Activated CD4-positive, alpha-beta T cell treated with anti-CD3 and anti-CD28 coated beads, Interleukin-2, amount 10 ng/mL, durations not matched to agents 24 days and 14 days (primary cell): Measurements from ENCODE around the gene TMED8. TPM values are rescaled to one million over a fixed set of nuclear protein-coding genes. Genes with fewer than 3 reads are reported as not detected.

Experiments used
- DNase-seq: peaks from one replicate; pipeline ENCODE4 v3.0.0; 2022
- H3K27ac Mint-ChIP-seq: one replicate; pipeline ENCODE4 v1.8.0; 2022; ENCODE audit warnings: mild to moderate bottlenecking, mixed read lengths
- H3K27me3 Mint-ChIP-seq: one replicate; pipeline ENCODE4 v1.8.0; 2022; ENCODE audit warnings: mixed read lengths
- H3K36me3 Mint-ChIP-seq: one replicate; pipeline ENCODE4 v1.8.0; 2022; ENCODE audit warnings: low read depth, mild to moderate bottlenecking, mixed read lengths
- H3K4me1 Mint-ChIP-seq: one replicate; pipeline ENCODE4 v1.8.0; 2021; ENCODE audit warnings: mixed read lengths
- H3K4me3 Mint-ChIP-seq: one replicate; pipeline ENCODE4 v1.8.0; 2022; ENCODE audit warnings: mild to moderate bottlenecking, moderate library complexity, mixed read lengths
- H3K9me3 Mint-ChIP-seq: one replicate; pipeline ENCODE4 v1.8.0; 2021; ENCODE audit warnings: mixed read lengths
- intact Hi-C: fragments of 100-400 bp; cut with micrococcal nuclease; formaldehyde crosslinking; loops from one replicate; pipeline ENCODE4 v1.15.1; 2023
- total RNA-seq: library from RNA; stranded (reverse); gene quantifications from 2 replicates; pipeline ENCODE4 v1.2.3, GENCODE V29; 2022

The TMED8 gene
- total RNA-seq, 1 donor from 2014 or later: 31.1 TPM

GRCh38 chr14:77311217-77311616 is 65.7 kb downstream of the TMED8 start:
- Mint-ChIP-seq H3K9me3 (no peaks in the 10 kb centered on the region), H3K4me1 (peaks cover 6% of the 10 kb centered on the region), H3K27ac (no peak overlapping the region), H3K4me3 (no peak overlapping the region), H3K36me3 (no peaks in the 10 kb centered on the region), H3K27me3 (no peaks in the 10 kb centered on the region)
- intact Hi-C loops: no loop called here
- no peak for DNase-seq

GRCh38 chr14:77310026-77310425 is 66.9 kb downstream of the TMED8 start:
- intact Hi-C loops: no loop called here
- H3K36me3 Mint-ChIP-seq: no peaks in the 10 kb centered on the region
- DNase-seq: no peak

GRCh38 chr14:77309131-77309530 is 67.8 kb downstream of the TMED8 start:
- DNase-seq: no peak
- H3K36me3 Mint-ChIP-seq: peaks cover 2% of the 10 kb centered on the region
- no peaks in the 10 kb centered on the region for H3K27me3 Mint-ChIP-seq
- no peak overlapping the region for H3K4me3 Mint-ChIP-seq
- H3K4me1 Mint-ChIP-seq: peaks cover 15% of the 10 kb centered on the region
- intact Hi-C loops: no loop called here
- H3K9me3 Mint-ChIP-seq: no peaks in the 10 kb centered on the region
- H3K27ac Mint-ChIP-seq: no peak overlapping the region

More at GRCh38 chr14:77310026-77310425, 66.9 kb downstream of the TMED8 start:
- Mint-ChIP-seq H3K9me3 (no peaks in the 10 kb centered on the region), H3K27me3 (no peaks in the 10 kb centered on the region), H3K4me3 (no peak overlapping the region), H3K4me1 (peaks cover 9% of the 10 kb centered on the region), H3K27ac (no peak overlapping the region)

GRCh38 chr14:77306851-77307496 is 69.9 kb downstream of the TMED8 start:
- intact Hi-C loops: no loop called here
- no peaks in the 10 kb centered on the region for H3K27me3 Mint-ChIP-seq
- peaks cover 2% of the 10 kb centered on the region for H3K36me3 Mint-ChIP-seq
- DNase-seq: no peak
- no peaks in the 10 kb centered on the region for H3K9me3 Mint-ChIP-seq
- H3K4me1 Mint-ChIP-seq: peaks cover 29% of the 10 kb centered on the region
- no peak overlapping the region for H3K27ac Mint-ChIP-seq
- no peak overlapping the region for H3K4me3 Mint-ChIP-seq

GRCh38 chr14:77306416-77306815 is 70.5 kb downstream of the TMED8 start:
- no peaks in the 10 kb centered on the region for H3K27me3 Mint-ChIP-seq
- no peaks in the 10 kb centered on the region for H3K9me3 Mint-ChIP-seq
- no peak for DNase-seq
- intact Hi-C loops: no loop called here
- no peak overlapping the region for H3K4me3 Mint-ChIP-seq
- no peak overlapping the region for H3K27ac Mint-ChIP-seq
- peaks cover 2% of the 10 kb centered on the region for H3K36me3 Mint-ChIP-seq
- peaks cover 29% of the 10 kb centered on the region for H3K4me1 Mint-ChIP-seq

GRCh38 chr14:77305696-77306095 is 71.2 kb downstream of the TMED8 start:
- no peak for DNase-seq
- intact Hi-C loops: no loop called here
- H3K4me1 Mint-ChIP-seq: peaks cover 29% of the 10 kb centered on the region
- no peaks in the 10 kb centered on the region for H3K9me3 Mint-ChIP-seq
- H3K4me3 Mint-ChIP-seq: no peak overlapping the region
- H3K27me3 Mint-ChIP-seq: no peaks in the 10 kb centered on the region
- H3K36me3 Mint-ChIP-seq: peaks cover 2% of the 10 kb centered on the region
- no peak overlapping the region for H3K27ac Mint-ChIP-seq

- peak; percentile 78 for DNase-seq
- H3K36me3 Mint-ChIP-seq: peaks cover 2% of the 10 kb centered on the region
- H3K4me3 Mint-ChIP-seq: peak overlapping the region; percentile 51
- H3K27ac Mint-ChIP-seq: peak overlapping the region; percentile 91
- no peaks in the 10 kb centered on the region for H3K9me3 Mint-ChIP-seq
- intact Hi-C loops: loop anchor here (1.0 to 5.0 kb wide), 9 partner anchors 13 to 404 kb away; partner anchors contain the start of genes AHSA1, ALKBH1, CIPC and GSTZ1
- H3K4me1 Mint-ChIP-seq: peaks cover 29% of the 10 kb centered on the region
- no peaks in the 10 kb centered on the region for H3K27me3 Mint-ChIP-seq
Observed at GRCh38 chr14:77303417-77304156, 73.3 kb downstream of the TMED8 start.

GRCh38 chr14:77302926-77303325 is 74.0 kb downstream of the TMED8 start:
- peak overlapping the region; percentile 91 for H3K27ac Mint-ChIP-seq
- H3K4me1 Mint-ChIP-seq: peaks cover 29% of the 10 kb centered on the region
- peak; percentile 81 for DNase-seq
- intact Hi-C loops: loop anchor here (1.0 to 5.0 kb wide), 9 partner anchors 13 to 404 kb away; partner anchors contain the start of genes AHSA1, ALKBH1, CIPC and GSTZ1
- peak overlapping the region; percentile 51 for H3K4me3 Mint-ChIP-seq
- no peaks in the 10 kb centered on the region for H3K27me3 Mint-ChIP-seq
- H3K9me3 Mint-ChIP-seq: no peaks in the 10 kb centered on the region
- H3K36me3 Mint-ChIP-seq: peaks cover 2% of the 10 kb centered on the region

GRCh38 chr14:77301103-77301502 is 75.8 kb downstream of the TMED8 start:
- Mint-ChIP-seq H3K4me1 (peaks cover 22% of the 10 kb centered on the region), H3K27ac (no peak overlapping the region), H3K9me3 (no peaks in the 10 kb centered on the region), H3K36me3 (peaks cover 2% of the 10 kb centered on the region), H3K27me3 (no peaks in the 10 kb centered on the region), H3K4me3 (no peak overlapping the region)
- intact Hi-C loops: loop anchor here (2.0 to 5.0 kb wide), 3 partner anchors 204 to 406 kb away; partner anchors contain the start of genes ALKBH1, CIPC and SLIRP
- DNase-seq: peak; percentile 88

- intact Hi-C loops: loop anchor here (2.0 to 5.0 kb wide), 3 partner anchors 202 to 408 kb away; partner anchors contain the start of genes ALKBH1, CIPC and SLIRP
- Mint-ChIP-seq H3K4me3 (no peak overlapping the region), H3K9me3 (no peaks in the 10 kb centered on the region), H3K4me1 (peaks cover 18% of the 10 kb centered on the region), H3K36me3 (peaks cover under 1% of the 10 kb centered on the region), H3K27me3 (no peaks in the 10 kb centered on the region), H3K27ac (no peak overlapping the region)
- no peak for DNase-seq
Observed at GRCh38 chr14:77299771-77300170, 77.1 kb downstream of the TMED8 start.

- no peak overlapping the region for H3K4me3 Mint-ChIP-seq
- DNase-seq: no peak
- H3K9me3 Mint-ChIP-seq: no peaks in the 10 kb centered on the region
- no peaks in the 10 kb centered on the region for H3K27me3 Mint-ChIP-seq
- no peak overlapping the region for H3K27ac Mint-ChIP-seq
- intact Hi-C loops: no loop called here
- no peaks in the 10 kb centered on the region for H3K36me3 Mint-ChIP-seq
- H3K4me1 Mint-ChIP-seq: no peaks in the 10 kb centered on the region
Observed at GRCh38 chr14:77296906-77297305, 80.0 kb downstream of the TMED8 start.

- Mint-ChIP-seq H3K4me3 (no peak overlapping the region), H3K4me1 (no peaks in the 10 kb centered on the region), H3K27me3 (no peaks in the 10 kb centered on the region), H3K9me3 (no peaks in the 10 kb centered on the region), H3K36me3 (no peaks in the 10 kb centered on the region), H3K27ac (no peak overlapping the region)
- DNase-seq: no peak
- intact Hi-C loops: no loop called here
Observed at GRCh38 chr14:77296155-77296554, 80.7 kb downstream of the TMED8 start.

GRCh38 chr14:77290705-77291104 is 86.2 kb downstream of the TMED8 start:
- Mint-ChIP-seq H3K27me3 (no peaks in the 10 kb centered on the region), H3K4me3 (no peak overlapping the region), H3K4me1 (no peaks in the 10 kb centered on the region), H3K27ac (no peak overlapping the region), H3K36me3 (peaks cover 2% of the 10 kb centered on the region), H3K9me3 (no peaks in the 10 kb centered on the region)
- intact Hi-C loops: no loop called here
- DNase-seq: no peak

GRCh38 chr14:77286576-77286975 is 90.3 kb downstream of the TMED8 start:
- intact Hi-C loops: no loop called here
- H3K27me3 Mint-ChIP-seq: no peaks in the 10 kb centered on the region
- no peak overlapping the region for H3K4me3 Mint-ChIP-seq
- DNase-seq: no peak
- H3K4me1 Mint-ChIP-seq: no peaks in the 10 kb centered on the region
- H3K27ac Mint-ChIP-seq: no peak overlapping the region
- H3K36me3 Mint-ChIP-seq: peaks cover 9% of the 10 kb centered on the region
- H3K9me3 Mint-ChIP-seq: no peaks in the 10 kb centered on the region
